Colonic mucosa (tissue), 4 donors: ENCODE results near the gene MTMR3. TPM values are rescaled to one million over a fixed set of nuclear protein-coding genes. Genes with fewer than 3 reads are reported as not detected.

Source experiments
- DNase-seq: peaks from one replicate; pipeline ENCODE4 v3.0.0-alpha.2; 2020
- H3K27ac ChIP-seq: fragments of 200-600 bp; one replicate; pipeline ENCODE4 v1.8.0; 2021
- H3K27me3 ChIP-seq: fragments of 200-600 bp; one replicate; pipeline ENCODE4 v1.8.0; 2021
- H3K36me3 ChIP-seq: fragments of 200-600 bp; one replicate; pipeline ENCODE4 v1.8.0; 2021
- H3K4me1 ChIP-seq: fragments of 200-600 bp; one replicate; pipeline ENCODE4 v1.8.0; 2021; ENCODE audit warnings: mild to moderate bottlenecking
- H3K4me3 ChIP-seq: fragments of 200-600 bp; one replicate; pipeline ENCODE4 v1.8.0; 2021
- H3K9ac ChIP-seq, 2 donors: one replicate each; pipeline ENCODE4 v1.7.0; 2013; ENCODE audit warnings: control low read depth in 2 of 2, low read depth in 2 of 2, low read length in 2 of 2
- H3K9me3 ChIP-seq: fragments of 200-600 bp; one replicate; pipeline ENCODE4 v1.8.0; 2021
- intact Hi-C: fragments of 100-400 bp; cut with DNase I; formaldehyde crosslinking; loops from one replicate; pipeline ENCODE4 v1.14.1; 2022
- total RNA-seq, 2 donors: library from RNA; stranded (reverse); fragmentation: NEBNext Ultra II Directional in 1 of 2; extraction: Animal tissue kit (Norgen Biotek cat#: 25700) in 1 of 2; gene quantifications; one replicate each; pipeline ENCODE4 v1.2.1, GENCODE V29; 2021
- TF ChIP-seq, protein P1 (sequence below): fragments of 200-600 bp; IDR thresholded peaks from one replicate; pipeline ENCODE4 v1.8.0; 2022; ENCODE audit warnings: antibody characterized with exemption, mild to moderate bottlenecking
- donor health status: healthy.
- donor health status: DM: no; HTN: no; CAD: no.
- donor health status: DM: no; HTN: no; CAD: no.

MTMR3 gene
- total RNA-seq, 2 donors from 2014 or later, result 35.9 to 49.4 TPM

DNA sequence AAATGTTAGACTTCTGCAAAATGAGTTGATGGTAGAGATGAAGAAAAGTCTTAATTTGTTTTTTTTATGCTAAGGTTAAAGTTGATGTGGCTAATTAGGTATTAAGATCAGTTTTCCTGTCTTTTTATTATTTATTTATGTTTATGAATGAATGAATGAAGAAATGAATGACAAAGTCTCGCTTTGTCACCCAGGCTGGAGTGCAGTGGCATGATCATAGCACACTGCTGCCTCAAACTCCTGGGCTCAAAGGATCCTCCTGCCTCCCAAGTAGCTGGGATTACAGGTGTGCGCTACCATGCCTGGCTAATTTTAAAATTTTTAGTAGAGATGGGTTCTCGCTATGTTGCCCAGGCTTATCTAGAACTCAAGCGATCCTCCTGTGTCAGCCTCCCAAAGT, 29.2 kb downstream of the MTMR3 start:
- TF ChIP-seq, protein P1, sequence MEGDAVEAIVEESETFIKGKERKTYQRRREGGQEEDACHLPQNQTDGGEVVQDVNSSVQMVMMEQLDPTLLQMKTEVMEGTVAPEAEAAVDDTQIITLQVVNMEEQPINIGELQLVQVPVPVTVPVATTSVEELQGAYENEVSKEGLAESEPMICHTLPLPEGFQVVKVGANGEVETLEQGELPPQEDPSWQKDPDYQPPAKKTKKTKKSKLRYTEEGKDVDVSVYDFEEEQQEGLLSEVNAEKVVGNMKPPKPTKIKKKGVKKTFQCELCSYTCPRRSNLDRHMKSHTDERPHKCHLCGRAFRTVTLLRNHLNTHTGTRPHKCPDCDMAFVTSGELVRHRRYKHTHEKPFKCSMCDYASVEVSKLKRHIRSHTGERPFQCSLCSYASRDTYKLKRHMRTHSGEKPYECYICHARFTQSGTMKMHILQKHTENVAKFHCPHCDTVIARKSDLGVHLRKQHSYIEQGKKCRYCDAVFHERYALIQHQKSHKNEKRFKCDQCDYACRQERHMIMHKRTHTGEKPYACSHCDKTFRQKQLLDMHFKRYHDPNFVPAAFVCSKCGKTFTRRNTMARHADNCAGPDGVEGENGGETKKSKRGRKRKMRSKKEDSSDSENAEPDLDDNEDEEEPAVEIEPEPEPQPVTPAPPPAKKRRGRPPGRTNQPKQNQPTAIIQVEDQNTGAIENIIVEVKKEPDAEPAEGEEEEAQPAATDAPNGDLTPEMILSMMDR, result no peak
- Histone ChIP-seq H3K4me1 (peaks cover 7% of the 10 kb centered on the region), H3K27me3 (no peaks in the 10 kb centered on the region), H3K27ac (no peak overlapping the region), H3K4me3 (no peak overlapping the region), H3K36me3 (no peaks in the 10 kb centered on the region), H3K9me3 (no peaks in the 10 kb centered on the region), H3K9ac (no peak overlapping the region)
- intact Hi-C loops, result no loop called here
- DNase-seq, result no peak

DNA sequence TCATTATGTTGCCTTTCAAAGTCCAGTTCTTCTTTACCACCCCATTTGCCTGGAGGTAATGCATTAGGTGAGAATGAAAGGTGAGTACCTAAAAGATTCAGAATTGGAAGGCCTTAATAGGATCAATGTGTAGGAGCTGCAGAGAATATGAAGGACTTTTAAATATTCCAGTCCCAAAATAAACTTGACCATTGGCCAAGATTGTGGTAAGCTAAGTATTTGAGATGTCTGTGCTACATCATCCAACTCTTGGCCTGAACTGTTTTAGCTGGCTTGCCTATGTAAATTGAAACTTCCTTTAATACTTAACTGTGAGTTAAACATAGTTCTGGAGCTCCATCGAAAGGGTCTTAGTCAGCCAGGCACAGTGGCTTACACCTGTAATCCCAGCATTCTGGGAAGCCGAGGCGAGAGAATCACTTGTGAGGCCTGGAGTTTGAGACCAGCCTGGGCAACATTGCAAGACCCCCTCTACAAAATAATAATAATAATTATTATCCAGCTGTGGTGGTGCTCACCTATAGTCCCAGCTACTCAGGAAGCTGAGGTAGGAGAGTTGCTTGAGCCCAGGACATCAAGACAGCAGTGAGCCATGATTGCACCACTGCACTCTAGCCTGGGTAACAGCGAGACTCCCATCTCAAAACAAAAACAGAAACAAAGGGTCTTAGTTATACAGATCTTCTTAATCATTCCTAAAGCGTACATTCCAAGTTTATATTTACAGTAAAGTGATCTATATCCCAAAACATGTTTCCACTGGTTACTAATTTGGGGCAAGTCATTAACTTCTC, 29.8 kb downstream of the MTMR3 start:
- Histone ChIP-seq H3K27me3 (no peaks in the 10 kb centered on the region), H3K36me3 (no peaks in the 10 kb centered on the region), H3K4me3 (no peak overlapping the region), H3K9me3 (no peaks in the 10 kb centered on the region), H3K4me1 (peaks cover 7% of the 10 kb centered on the region), H3K27ac (no peak overlapping the region), H3K9ac (no peak overlapping the region)
- TF ChIP-seq, protein P1, result no peak
- DNase-seq, result no peak
- intact Hi-C loops, result no loop called here

DNA sequence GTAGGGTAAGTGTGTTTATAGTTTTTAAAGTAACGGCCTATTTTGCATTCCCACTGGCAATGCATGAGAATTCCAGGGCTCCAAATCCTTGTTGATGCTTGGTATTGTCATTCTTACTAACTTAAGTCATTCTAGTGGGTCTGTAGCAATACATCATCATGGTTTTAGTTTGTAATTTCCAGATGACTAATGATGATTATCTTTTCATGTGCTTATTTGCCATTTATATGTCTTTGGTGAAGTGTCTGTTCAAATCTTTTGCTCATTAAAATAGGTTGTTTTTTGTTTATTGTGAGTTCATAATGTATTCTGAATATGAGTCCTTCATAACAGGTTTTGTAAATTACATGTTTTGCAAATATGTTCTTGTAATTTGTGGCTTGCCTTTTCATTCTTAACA, 31.2 kb downstream of the MTMR3 start:
- H3K4me1 ChIP-seq, result peaks cover 7% of the 10 kb centered on the region
- no peak for DNase-seq
- H3K9me3 ChIP-seq, result no peaks in the 10 kb centered on the region
- H3K36me3 ChIP-seq, result no peaks in the 10 kb centered on the region
- intact Hi-C loops, result no loop called here
- no peak overlapping the region for H3K27ac ChIP-seq
- H3K4me3 ChIP-seq, result no peak overlapping the region
- TF ChIP-seq, protein P1, result no peak
- H3K27me3 ChIP-seq, result no peaks in the 10 kb centered on the region
- H3K9ac ChIP-seq, result no peak overlapping the region

DNA sequence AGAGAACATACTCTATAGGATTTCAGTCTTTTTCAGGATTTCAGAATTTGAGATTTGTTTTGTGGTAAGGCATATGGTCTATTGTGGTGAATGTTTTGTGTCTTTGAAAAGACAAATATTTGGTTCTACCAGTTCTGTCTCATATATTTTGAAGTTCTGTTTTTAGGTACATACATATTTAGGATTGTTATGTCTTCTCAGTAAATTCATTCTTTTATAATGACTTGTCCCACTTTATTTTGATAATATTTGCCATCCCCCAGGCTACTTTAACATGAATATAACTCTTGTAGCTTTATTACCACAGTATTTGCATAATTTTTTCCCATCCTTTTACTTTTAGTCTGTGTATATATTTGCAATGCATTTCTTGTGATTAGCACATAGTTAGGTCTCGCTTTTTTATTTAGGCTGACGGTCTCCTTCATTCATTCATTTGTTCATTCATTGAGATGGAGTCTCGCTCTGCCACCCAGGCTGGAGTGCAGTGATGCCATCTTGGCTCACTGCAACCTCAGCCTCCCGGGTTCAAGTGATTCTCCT, 32.1 kb downstream of the MTMR3 start:
- H3K9ac ChIP-seq, result no peak overlapping the region
- H3K9me3 ChIP-seq, result no peaks in the 10 kb centered on the region
- no peak overlapping the region for H3K27ac ChIP-seq
- H3K27me3 ChIP-seq, result no peaks in the 10 kb centered on the region
- TF ChIP-seq, protein P1, result no peak
- no peak overlapping the region for H3K4me3 ChIP-seq
- no peak for DNase-seq
- H3K36me3 ChIP-seq, result no peaks in the 10 kb centered on the region
- intact Hi-C loops, result no loop called here
- H3K4me1 ChIP-seq, result peaks cover 7% of the 10 kb centered on the region

DNA sequence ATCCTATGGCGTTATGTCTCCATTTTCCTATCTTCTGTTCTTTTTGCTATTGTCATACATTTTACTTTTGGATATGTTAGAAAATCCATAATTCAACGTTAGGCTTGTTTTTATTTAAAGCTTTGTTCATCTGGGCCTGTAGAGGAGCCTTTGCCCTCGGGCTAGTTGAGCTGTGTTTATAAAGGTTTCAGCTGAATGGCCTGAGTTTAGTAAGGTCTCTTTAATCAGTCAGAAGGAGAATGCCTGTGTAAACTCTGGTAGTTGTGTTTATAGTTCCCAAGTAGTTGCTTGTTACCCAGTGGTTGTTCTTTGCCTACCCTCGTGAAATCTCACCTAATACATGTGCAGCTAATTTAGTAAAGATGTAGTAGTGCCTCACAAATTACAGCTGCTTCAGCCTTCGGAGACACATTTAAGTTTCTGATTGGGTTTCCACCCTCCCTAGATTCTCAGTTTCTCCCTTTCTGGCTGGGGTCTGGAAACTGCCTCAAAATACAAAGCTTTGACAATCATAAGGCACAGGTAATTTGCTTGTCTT, 33.1 kb downstream of the MTMR3 start:
- no peaks in the 10 kb centered on the region for H3K36me3 ChIP-seq
- H3K27me3 ChIP-seq, result no peaks in the 10 kb centered on the region
- DNase-seq, result no peak
- no peak overlapping the region for H3K9ac ChIP-seq
- no peaks in the 10 kb centered on the region for H3K9me3 ChIP-seq
- TF ChIP-seq, protein P1, result no peak
- no peak overlapping the region for H3K27ac ChIP-seq
- no peak overlapping the region for H3K4me3 ChIP-seq
- intact Hi-C loops, result no loop called here
- peaks cover 7% of the 10 kb centered on the region for H3K4me1 ChIP-seq
